K562 (cell line): ENCODE data around the gene TCTN3. TPM values are rescaled to one million over a fixed set of nuclear protein-coding genes. Genes with fewer than 3 reads are reported as not detected.
A peak's percentile ranks its signal among the peaks of the same experiment; 100 is the strongest.

Source experiments
- ATAC-seq: fragments of 200-7000 bp; cut with Tn5 transposase; 3 replicates; pipeline ENCODE4 v1.9.1; 2020; ENCODE audit warnings: moderate library complexity
- BruUV-seq: library from RNA; stranded (reverse); fragments of 400-500 nt; replicated peaks from 2 replicates; lab custom pipeline; 2021; lab: Mats Ljungman, UMichigan
- CTCF ChIA-PET: fragments of 300-600 bp; formaldehyde crosslinking; extraction: SDS; loops from one replicate; lab custom pipeline; 2021; ENCODE audit warnings: low intra/inter-chr PET ratio; lab: Yijun Ruan, JAX
- POLR2A ChIA-PET: fragments of 300-600, 350-650 bp; sonication (Branson Sonifier 250); formaldehyde crosslinking; extraction: SDS; loops from one replicate; lab custom pipeline; 2021; ENCODE audit warnings: antibody characterized with exemption, inconsistent platforms; lab: Yijun Ruan, JAX
- DNase-seq, 4 experiments: peaks; one replicate each; pipeline versions ENCODE4 v3.0.0 to v3.0.0-alpha.2; 2011 to 2018; ENCODE audit warnings: low spot score in 3 of 4, mixed read lengths in 3 of 4; ENCODE audit errors: extremely low read depth in 1 of 4
- FAIRE-seq: peaks from 2 replicates; lab custom pipeline; 2011; peaks lifted over from hg19 to GRCh38; lab: Jason Lieb, UNC
- H2AFZ ChIP-seq: 2 replicates; pipeline ENCODE4 v1.6.0; 2011; ENCODE audit warnings: low read depth, low read length, control low read depth, inconsistent platforms
- H3K27ac ChIP-seq: fragments of 200-600 bp; 3 replicates; pipeline ENCODE4 v1.8.0; 2011; ENCODE audit warnings: low read depth, mild to moderate bottlenecking, control low read depth, inconsistent platforms, low read length, moderate library complexity, mixed read lengths; ENCODE audit errors: extremely low read depth
- H3K27me3 ChIP-seq, 2 experiments: fragments of 300-600 bp in 1 of 2; 2 replicates in 1 of 2; 3 replicates in 1 of 2; pipeline versions ENCODE4 v1.6.0 to v1.8.0; 2011; ENCODE audit warnings: inconsistent platforms in 2 of 2, low read length in 2 of 2, mild to moderate bottlenecking in 1 of 2, mixed read lengths in 1 of 2, moderate library complexity in 1 of 2; ENCODE audit not compliant: control insufficient read depth in 2 of 2, insufficient read depth in 2 of 2
- H3K36me3 ChIP-seq: fragments of 300-600 bp; 3 replicates; pipeline ENCODE4 v1.8.0; 2011; ENCODE audit warnings: mild to moderate bottlenecking, low read length, inconsistent platforms; ENCODE audit not compliant: control insufficient read depth, insufficient read depth
- H3K4me1 ChIP-seq, 2 experiments: fragments of 200-600 bp in 1 of 2; replicated peaks in 1 of 2; 2 replicates in 1 of 2; 3 replicates in 1 of 2; pipeline versions ENCODE4 v1.5.1 to v1.8.0; 2011; ENCODE audit warnings: inconsistent platforms in 2 of 2, low read length in 2 of 2, mild to moderate bottlenecking in 1 of 2, mixed read lengths in 1 of 2, moderate library complexity in 1 of 2; ENCODE audit not compliant: control insufficient read depth in 2 of 2, insufficient read depth in 2 of 2
- H3K4me2 ChIP-seq: 2 replicates; pipeline ENCODE4 v1.6.1; 2011; ENCODE audit warnings: low read length, control low read depth, inconsistent platforms, mixed read lengths; ENCODE audit not compliant: insufficient read depth
- H3K4me3 ChIP-seq: fragments of 200-600 bp; sonication (generic), shearing (Covaris generic); 2 replicates; pipeline ENCODE4 v1.5.1; 2016; ENCODE audit warnings: control low read depth, inconsistent platforms
- H3K79me2 ChIP-seq: fragments of 200-600 bp; 3 replicates; pipeline ENCODE4 v1.8.0; 2011; ENCODE audit warnings: low read length, inconsistent platforms; ENCODE audit not compliant: control insufficient read depth, insufficient read depth
- H3K9ac ChIP-seq, 2 experiments: 2 replicates each; pipeline versions ENCODE4 v1.6.0 to v1.6.1; 2011; ENCODE audit warnings: low read depth in 2 of 2, low read length in 2 of 2, control low read depth in 1 of 2, inconsistent platforms in 1 of 2, mild to moderate bottlenecking in 1 of 2, mixed read lengths in 1 of 2; ENCODE audit not compliant: insufficient read depth in 1 of 2
- H3K9me1 ChIP-seq: one replicate; pipeline ENCODE4 v1.6.0; 2011; ENCODE audit warnings: inconsistent platforms, mild to moderate bottlenecking, low read length, moderate library complexity; ENCODE audit not compliant: control insufficient read depth, insufficient read depth
- H3K9me3 ChIP-seq: replicated peaks from 2 replicates; pipeline ENCODE4 v1.5.1; 2011; ENCODE audit warnings: low read depth, low read length, inconsistent platforms; ENCODE audit not compliant: control insufficient read depth, insufficient read depth
- H4K20me1 ChIP-seq: replicated peaks from 2 replicates; pipeline ENCODE4 v1.6.1; 2011; ENCODE audit warnings: low read length, inconsistent platforms, mixed read lengths; ENCODE audit not compliant: control insufficient read depth, insufficient read depth
- ARID1B ChIP-seq: fragments of 450-650 bp; IDR thresholded peaks from 2 replicates; pipeline ENCODE4 v1.6.1; 2016; ENCODE audit warnings: antibody characterized with exemption, mild to moderate bottlenecking, inconsistent platforms
- CBFA2T3 ChIP-seq: fragments of 450-650 bp; IDR thresholded peaks from 2 replicates; pipeline ENCODE4 v1.6.1; 2017
- CC2D1A ChIP-seq: fragments of 450-650 bp; IDR thresholded peaks from 2 replicates; pipeline ENCODE4 v1.6.1; 2017; ENCODE audit warnings: mild to moderate bottlenecking
- CHD2 ChIP-seq: IDR thresholded peaks from 2 replicates; pipeline ENCODE4 v1.6.1; 2011; ENCODE audit warnings: low read depth, low read length
- CTCFL ChIP-seq: IDR thresholded peaks from 2 replicates; pipeline ENCODE4 v1.6.1; 2011; ENCODE audit warnings: borderline replicate concordance, low read depth, mild to moderate bottlenecking, moderate library complexity, low read length; ENCODE audit not compliant: insufficient read depth, poor library complexity, severe bottlenecking
- ERF ChIP-seq: fragments of 450-650 bp; formaldehyde crosslinking; IDR thresholded peaks from 2 replicates; pipeline ENCODE4 v1.4.0; 2020; ENCODE audit warnings: mild to moderate bottlenecking, mixed read lengths
- FOXK2 ChIP-seq, 2 experiments: fragments of 450-650 bp; IDR thresholded peaks in 1 of 2; conservative IDR thresholded peaks in 1 of 2; 2 replicates each; pipeline ENCODE4 v1.6.1; 2016; ENCODE audit warnings: low read depth in 2 of 2, mild to moderate bottlenecking in 1 of 2
- FOXM1 ChIP-seq, 2 experiments: fragments of 450-650 bp in 1 of 2; sonication (generic) in 1 of 2; formaldehyde crosslinking in 1 of 2; IDR thresholded peaks; 2 replicates each; pipeline versions ENCODE4 v1.6.1 to v1.9.0; 2017 to 2022; ENCODE audit warnings: low read depth in 2 of 2, mild to moderate bottlenecking in 2 of 2, missing genetic modification reagents in 1 of 2, moderate library complexity in 1 of 2
- GATA2 ChIP-seq: sonication (generic); formaldehyde crosslinking; IDR thresholded peaks from 2 replicates; pipeline ENCODE4 v1.4.0; 2020; ENCODE audit warnings: mild to moderate bottlenecking, missing genetic modification reagents
- HNRNPL ChIP-seq: fragments of 200-400 bp; formaldehyde crosslinking; IDR thresholded peaks from 2 replicates; pipeline ENCODE4 v1.6.1; 2017; ENCODE audit warnings: low read depth, mild to moderate bottlenecking, low read length
- LEF1 ChIP-seq: fragments of 450-650 bp; IDR thresholded peaks from 2 replicates; pipeline ENCODE4 v1.6.1; 2016; ENCODE audit warnings: mild to moderate bottlenecking
- MED1 ChIP-seq: sonication (generic); formaldehyde crosslinking; IDR thresholded peaks from 2 replicates; pipeline ENCODE4 v1.8.1; 2023; ENCODE audit warnings: missing genetic modification reagents, borderline replicate concordance
- MTA2 ChIP-seq: fragments of 450-650 bp; IDR thresholded peaks from 2 replicates; pipeline ENCODE4 v1.6.1; 2016; ENCODE audit warnings: low read depth
- MXI1 ChIP-seq: IDR thresholded peaks from 2 replicates; pipeline ENCODE4 v1.6.1; 2011; ENCODE audit warnings: low read depth, mild to moderate bottlenecking, improper control_type of control experiment, low read length
- NFIC ChIP-seq: fragments of 450-650 bp; IDR thresholded peaks from 2 replicates; pipeline ENCODE4 v1.6.1; 2017; ENCODE audit warnings: mild to moderate bottlenecking, inconsistent platforms
- PHF20 ChIP-seq: fragments of 450-650 bp; IDR thresholded peaks from 2 replicates; pipeline ENCODE4 v1.6.1; 2018; ENCODE audit not compliant: partially characterized antibody
- SIN3B ChIP-seq: fragments of 450-650 bp; IDR thresholded peaks from 2 replicates; pipeline ENCODE4 v1.6.1; 2017; ENCODE audit warnings: low read depth, mild to moderate bottlenecking, moderate library complexity
- SMARCA4 ChIP-seq: fragments of 450-650 bp; IDR thresholded peaks from 2 replicates; pipeline ENCODE4 v1.6.1; 2016
- TCF15 ChIP-seq: fragments of 250-450 bp; sonication (Bioruptor Pico); IDR thresholded peaks from 2 replicates; pipeline ENCODE4 v1.8.0; 2022; ENCODE audit warnings: moderate library complexity, mild to moderate bottlenecking, inconsistent platforms
- ZBTB5 ChIP-seq: fragments of 450-650 bp; IDR thresholded peaks from 2 replicates; pipeline ENCODE4 v1.6.1; 2017; ENCODE audit warnings: antibody characterized with exemption
- ZNF551 ChIP-seq: fragments of 250-450 bp; sonication (Bioruptor Pico); IDR thresholded peaks from 2 replicates; pipeline ENCODE4 v1.5.0; 2021; ENCODE audit warnings: mild to moderate bottlenecking, moderate library complexity
- ZNF79 ChIP-seq: fragments of 250-450 bp; sonication (Bioruptor Pico); IDR thresholded peaks from 2 replicates; pipeline ENCODE4 v1.4.0; 2020; ENCODE audit warnings: low read depth, mild to moderate bottlenecking, moderate library complexity
- in situ Hi-C: fragments of 300-500 bp; cut with MboI; formaldehyde crosslinking; loops from 4 replicates; pipeline ENCODE4 v1.15.0; 2018; ENCODE audit warnings: inconsistent platforms, mixed read lengths
- intact Hi-C: fragments of 100-400 bp; cut with micrococcal nuclease; formaldehyde crosslinking; loops from 2 replicates; pipeline ENCODE4 v1.14.2; 2022
- polyA plus RNA-seq, 8 experiments: library from polyadenylated mRNA; depleted of rRNA in 4 of 8; stranded (reverse) in 5 of 8; unstranded in 3 of 8; fragments of >200 nt; fragmentation: Nextera tagmentation in 2 of 8; fragmentation: Illumina TruSeq in 1 of 8; extraction: Ambion mirVana in 2 of 8; extraction: Trizol in 1 of 8; gene quantifications; 2 replicates each; pipeline versions ENCODE4 v1.2.1 to v1.2.3, GENCODE V29; 2011 to 2014; ENCODE audit warnings: inconsistent platforms in 1 of 8, missing spikeins in 1 of 8
- total RNA-seq, 7 experiments: library from RNA; depleted of rRNA in 6 of 7; stranded (reverse); fragments of >200 nt in 6 of 7; fragmentation: Illumina TruSeq in 2 of 7; extraction: Trizol in 2 of 7; gene quantifications; 2 replicates each; pipeline versions ENCODE4 v1.2.1 to v1.2.3, GENCODE V29; 2011 to 2021; ENCODE audit warnings: low replicate concordance in 1 of 7

Gene TCTN3
- total and polyA plus RNA-seq, 9 of the 15 experiments (the other 6 are each of a cell fraction or from before 2014, with no cell fraction given) = 10.4 to 25.8 (median 16.3) TPM

- peak; percentile 95 for ATAC-seq
- Histone ChIP-seq H3K4me1 (peaks cover 3 to 15% of the 10 kb centered on the region in 2 experiments; a peak in 2 of 5 replicates), H3K79me2 (no peaks in the 10 kb centered on the region), H3K4me3 (no peak overlapping the region), H3K9me1 (no peaks in the 10 kb centered on the region), H3K27ac (peak overlapping the region; percentile 58), H3K9me3 (no peaks in the 10 kb centered on the region), H3K36me3 (peaks cover 26% of the 10 kb centered on the region), H3K4me2 (peak overlapping the region; percentile 37; the same call in 1 of the 2 replicates), H3K27me3 (no peaks in the 10 kb centered on the region), H4K20me1 (no peaks in the 10 kb centered on the region; the same call in 1 of the 2 replicates), H2AFZ (no peak overlapping the region), H3K9ac (no peak overlapping the region; a peak in 1 of 4 replicates)
- no TSS peak for BruUV-seq
- ChIA-PET CTCF (no interaction called here), POLR2A (interaction anchor here (0.8 to 1.5 kb wide), 3 partner anchors 13 to 20 kb away, joined by 3 to 4 read pairs (median 3); no protein-coding TSS in a partner anchor)
- FAIRE-seq = peak; percentile 88
- DNase-seq = peak; percentile 40 to 78 (median 59)
- in situ Hi-C loops (no loop called here), intact Hi-C loops (no loop called here)
- TF ChIP-seq PHF20 (no peak), ZNF551 (CRISPR knock-in tag) (no peak), ZBTB5 (peak; percentile 78; the same call in 1 of the 2 replicates), MXI1 (no peak), FOXM1 (IDR thresholded peaks at IDR 0.05; ENCODE audit: low read depth) (peak; percentile 16; the same call in 1 of the 2 replicates), FOXM1 (CRISPR knock-in tag; IDR thresholded peaks at IDR 0.05; ENCODE audit: low read depth) (no peak), CHD2 (no peak), ZNF79 (CRISPR knock-in tag) (no peak), NFIC (peak; percentile 77), GATA2 (CRISPR knock-in tag) (peak; percentile 62), SMARCA4 (peak; percentile 68), SIN3B (no peak), ARID1B (peak; percentile 87), CC2D1A (peak; percentile 92; the same call in 1 of the 2 replicates), TCF15 (CRISPR knock-in tag) (no peak), HNRNPL (no peak), MED1 (no peak), CTCFL (no peak), ERF (CRISPR knock-in tag) (no peak), MTA2 (peak; percentile 69), FOXK2 (conservative IDR thresholded peaks at IDR 0.05 in 1 of 2, IDR thresholded peaks at IDR 0.05 in 1 of 2; ENCODE audit: low read depth in 2 of 2) (peak in 1 of 2 experiments; percentile 32; a peak in 1 of 4 replicates), LEF1 (no peak), CBFA2T3 (peak; percentile 93)
Observed at GRCh38 chr10:95664543-95664942, 29.2 kb downstream of the TCTN3 start.
